Neural progenitor cell (in vitro differentiated cells): ENCODE measurements around the gene LRRN4.

Experiments used
- EZH2 ChIP-seq: fragments of 200-600 bp; sonication (generic); IDR thresholded peaks from 2 replicates; pipeline ENCODE4 v1.6.1; 2017; ENCODE audit warnings: antibody characterized with exemption, mild to moderate bottlenecking, moderate library complexity
- TF ChIP-seq, protein P1 (sequence below): fragments of 200-600 bp; sonication (generic); IDR thresholded peaks from 2 replicates; pipeline ENCODE4 v1.5.1; 2017; ENCODE audit warnings: antibody characterized with exemption, mild to moderate bottlenecking

DNA sequence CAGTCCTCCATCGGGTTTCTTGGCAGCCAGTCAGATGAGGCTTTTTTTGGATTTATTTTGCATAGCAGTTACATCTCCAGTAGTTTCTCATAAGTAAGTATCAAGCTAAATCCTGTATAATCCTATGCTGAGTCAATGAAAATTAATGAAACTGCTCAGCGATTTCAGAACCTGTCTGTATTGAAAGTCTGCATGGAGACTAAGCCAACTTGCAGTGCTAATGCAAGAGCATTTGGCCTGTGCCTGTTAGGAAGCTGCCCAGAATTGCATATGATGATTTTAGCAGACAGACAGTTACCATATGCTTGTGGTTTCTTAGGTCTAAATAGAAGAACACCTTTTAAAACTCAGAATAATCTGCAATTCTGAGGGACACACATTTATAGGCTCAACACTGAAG lies 25.2 kb upstream of the LRRN4 start:
- TF ChIP-seq, protein P1, sequence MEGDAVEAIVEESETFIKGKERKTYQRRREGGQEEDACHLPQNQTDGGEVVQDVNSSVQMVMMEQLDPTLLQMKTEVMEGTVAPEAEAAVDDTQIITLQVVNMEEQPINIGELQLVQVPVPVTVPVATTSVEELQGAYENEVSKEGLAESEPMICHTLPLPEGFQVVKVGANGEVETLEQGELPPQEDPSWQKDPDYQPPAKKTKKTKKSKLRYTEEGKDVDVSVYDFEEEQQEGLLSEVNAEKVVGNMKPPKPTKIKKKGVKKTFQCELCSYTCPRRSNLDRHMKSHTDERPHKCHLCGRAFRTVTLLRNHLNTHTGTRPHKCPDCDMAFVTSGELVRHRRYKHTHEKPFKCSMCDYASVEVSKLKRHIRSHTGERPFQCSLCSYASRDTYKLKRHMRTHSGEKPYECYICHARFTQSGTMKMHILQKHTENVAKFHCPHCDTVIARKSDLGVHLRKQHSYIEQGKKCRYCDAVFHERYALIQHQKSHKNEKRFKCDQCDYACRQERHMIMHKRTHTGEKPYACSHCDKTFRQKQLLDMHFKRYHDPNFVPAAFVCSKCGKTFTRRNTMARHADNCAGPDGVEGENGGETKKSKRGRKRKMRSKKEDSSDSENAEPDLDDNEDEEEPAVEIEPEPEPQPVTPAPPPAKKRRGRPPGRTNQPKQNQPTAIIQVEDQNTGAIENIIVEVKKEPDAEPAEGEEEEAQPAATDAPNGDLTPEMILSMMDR, result no peak
- no peak for TF ChIP-seq EZH2
